Panc1 (cell line): ENCODE data around the gene PPIA.

Experiments used
- SIN3A ChIP-seq: IDR thresholded peaks from 2 replicates; pipeline ENCODE4 v1.6.1; 2012; ENCODE audit warnings: low read depth, mild to moderate bottlenecking, low read length, moderate library complexity, borderline replicate concordance; ENCODE audit not compliant: insufficient read depth
- TF ChIP-seq, protein P1 (sequence below): fragments of 450-650 bp; IDR thresholded peaks from 2 replicates; pipeline ENCODE4 v1.5.1; 2017; ENCODE audit warnings: mild to moderate bottlenecking

- TF ChIP-seq, protein P1, sequence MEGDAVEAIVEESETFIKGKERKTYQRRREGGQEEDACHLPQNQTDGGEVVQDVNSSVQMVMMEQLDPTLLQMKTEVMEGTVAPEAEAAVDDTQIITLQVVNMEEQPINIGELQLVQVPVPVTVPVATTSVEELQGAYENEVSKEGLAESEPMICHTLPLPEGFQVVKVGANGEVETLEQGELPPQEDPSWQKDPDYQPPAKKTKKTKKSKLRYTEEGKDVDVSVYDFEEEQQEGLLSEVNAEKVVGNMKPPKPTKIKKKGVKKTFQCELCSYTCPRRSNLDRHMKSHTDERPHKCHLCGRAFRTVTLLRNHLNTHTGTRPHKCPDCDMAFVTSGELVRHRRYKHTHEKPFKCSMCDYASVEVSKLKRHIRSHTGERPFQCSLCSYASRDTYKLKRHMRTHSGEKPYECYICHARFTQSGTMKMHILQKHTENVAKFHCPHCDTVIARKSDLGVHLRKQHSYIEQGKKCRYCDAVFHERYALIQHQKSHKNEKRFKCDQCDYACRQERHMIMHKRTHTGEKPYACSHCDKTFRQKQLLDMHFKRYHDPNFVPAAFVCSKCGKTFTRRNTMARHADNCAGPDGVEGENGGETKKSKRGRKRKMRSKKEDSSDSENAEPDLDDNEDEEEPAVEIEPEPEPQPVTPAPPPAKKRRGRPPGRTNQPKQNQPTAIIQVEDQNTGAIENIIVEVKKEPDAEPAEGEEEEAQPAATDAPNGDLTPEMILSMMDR: no peak
- no peak for TF ChIP-seq SIN3A
These were observed 12.1 kb upstream of the PPIA start for GRCh38 chr7:44784364-44784763.
